NCI-H146 treated with DMSO at 0.1 percent for 48 hours (cell line): ENCODE results near the gene MICU1.
"Not testable (repeated sequence)": the region's sequence is repeated elsewhere in the genome, so short reads cannot be mapped to it uniquely, and the experiment has no call there.

Experiments used
- DNase-seq: peaks from one replicate; lab custom pipeline; 2025; ENCODE audit not compliant: unreplicated experiment; lab: John Stamatoyannopoulos, UW

The MICU1 gene

GRCh38 chr10:72353965-72354355 is 271.9 kb downstream of the MICU1 start:
- peak; percentile 24 for DNase-seq

- DNase-seq = peak; percentile 24
Measured at GRCh38 chr10:72353028-72353964, 272.6 kb downstream of the MICU1 start.

- DNase-seq = no peak
Measured at GRCh38 chr10:72351479-72351878, 274.4 kb downstream of the MICU1 start.

- DNase-seq = no peak
Measured at GRCh38 chr10:72349438-72349837, 276.4 kb downstream of the MICU1 start.

GRCh38 chr10:72348282-72348681 is 277.6 kb downstream of the MICU1 start:
- DNase-seq = no peak

GRCh38 chr10:72346117-72346516 is 279.8 kb downstream of the MICU1 start:
- DNase-seq = not testable (repeated sequence)

GRCh38 chr10:72344932-72345331 is 280.9 kb downstream of the MICU1 start:
- DNase-seq = no peak

GRCh38 chr10:72342911-72343310 is 283.0 kb downstream of the MICU1 start:
- no peak for DNase-seq

- DNase-seq = no peak
Measured at GRCh38 chr10:72340510-72341261, 285.2 kb downstream of the MICU1 start.

- no peak for DNase-seq
Measured at GRCh38 chr10:72338180-72338579, 287.7 kb downstream of the MICU1 start.

- no peak for DNase-seq
Measured at GRCh38 chr10:72337722-72338121, 288.2 kb downstream of the MICU1 start.

- DNase-seq = no peak
Measured at GRCh38 chr10:72337039-72337629, 288.7 kb downstream of the MICU1 start.

GRCh38 chr10:72336259-72337038 is 289.4 kb downstream of the MICU1 start:
- no peak for DNase-seq

- DNase-seq = no peak
Measured at GRCh38 chr10:72335394-72336258, 290.3 kb downstream of the MICU1 start.

GRCh38 chr10:72334825-72335393 is 291.0 kb downstream of the MICU1 start:
- DNase-seq = no peak

- DNase-seq = peak; percentile 72
Measured at GRCh38 chr10:72334196-72334824, 291.6 kb downstream of the MICU1 start.

GRCh38 chr10:72333112-72334015 is 292.5 kb downstream of the MICU1 start:
- DNase-seq = no peak
